ENCODE data around the gene COX5B.
A peak's percentile ranks its signal among the peaks of the same experiment; 100 is the strongest.
"Not testable (repeated sequence)": the region's sequence is repeated elsewhere in the genome, so short reads cannot be mapped to it uniquely, and the experiment has no call there.

The COX5B gene

GRCh38 chr2:97664636-97664970, 18.7 kb downstream of the COX5B start:
- peak overlapping the region; percentile 61 to 92 (median 69) for H3K4me2 ChIP-seq
- no peaks in the 10 kb centered on the region for H3K27me3 ChIP-seq
- H3K27ac ChIP-seq = peak overlapping the region; percentile 49 to 96 (median 93)
- peak overlapping the region; percentile 76 to 98 (median 94) for H3K9ac ChIP-seq
- no peaks in the 10 kb centered on the region for H3K9me3 ChIP-seq (replicated peaks in 1 of 11)
- TF ChIP-seq Cebpa-rat (IDR thresholded peaks at IDR 0.05) = peak in 1 of 11 experiments; percentile 50; a peak in 2 of 22 replicates
- peaks cover 0 to 34% (median 24%) of the 10 kb centered on the region in 11 experiments; a peak in 14 of 22 replicates for H4K20me1 ChIP-seq
- H3K4me3 ChIP-seq = peak overlapping the region; percentile 77 to 95 (median 88)
- H3K4me1 ChIP-seq = peaks cover 33 to 45% (median 38%) of the 10 kb centered on the region in 10 experiments
- H3K36me3 ChIP-seq = peaks cover 1 to 23% (median 15%) of the 10 kb centered on the region in 11 experiments; a peak in 16 of 22 replicates

DNA sequence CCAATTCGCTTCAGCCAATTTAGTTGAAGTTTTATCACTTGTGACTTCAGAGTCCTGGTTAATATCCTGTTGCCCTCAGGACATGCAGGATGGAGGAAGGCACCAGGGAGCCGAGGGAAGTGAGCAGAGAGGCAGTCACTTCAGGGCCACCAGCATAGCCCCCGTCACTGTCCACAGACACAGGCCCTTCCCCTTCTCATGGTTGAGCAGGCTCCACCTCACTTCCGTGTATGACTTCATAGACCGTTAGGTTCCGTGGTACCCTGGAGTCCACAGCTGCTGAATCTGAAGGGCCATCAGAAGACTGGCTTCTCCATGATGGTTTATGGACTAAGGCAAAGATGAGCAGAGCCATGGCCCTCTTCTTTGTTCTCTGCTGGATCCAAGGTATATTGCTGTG, 23.6 kb downstream of the COX5B start, which contains the start of gene C2orf92:
C2orf92 (plus strand) TSS at position 266 of the 400 bp plus-strand sequence; CDS start at position 342, 76 bp downstream.
- no peaks in the 10 kb centered on the region for H3K27me3 ChIP-seq
- no peak for TF ChIP-seq Cebpa-rat (IDR thresholded peaks at IDR 0.05)
- H3K9me3 ChIP-seq (replicated peaks in 1 of 11) = no peaks in the 10 kb centered on the region
- H4K20me1 ChIP-seq = no peaks in the 10 kb centered on the region
- H3K27ac ChIP-seq = no peak within 1 kb of the TSS
- H3K9ac ChIP-seq = no peak within 1 kb of the TSS
- H3K36me3 ChIP-seq = no peaks in the 10 kb centered on the region
- peak within 1 kb of the TSS in 3 of 11 experiments; percentile 19 to 28 (median 26); a peak in 5 of 22 replicates for H3K4me2 ChIP-seq
- H3K4me3 ChIP-seq = no peak within 1 kb of the TSS
- peaks cover 9 to 20% (median 16%) of the 10 kb centered on the region in 10 experiments for H3K4me1 ChIP-seq

- Histone ChIP-seq H3K9me3 (replicated peaks in 1 of 11) (no peaks in the 10 kb centered on the region), H3K27me3 (no peaks in the 10 kb centered on the region), H3K9ac (no peak overlapping the region), H4K20me1 (no peaks in the 10 kb centered on the region), H3K4me1 (peaks cover 0 to 12% (median 9%) of the 10 kb centered on the region in 10 experiments; a peak in 16 of 20 replicates), H3K4me2 (no peak overlapping the region), H3K27ac (no peak overlapping the region), H3K36me3 (no peaks in the 10 kb centered on the region), H3K4me3 (no peak overlapping the region)
- no peak for TF ChIP-seq Cebpa-rat (IDR thresholded peaks at IDR 0.05)
Measured at GRCh38 chr2:97670471-97670870, 24.6 kb downstream of the COX5B start.

- Histone ChIP-seq H3K36me3 (no peaks in the 10 kb centered on the region), H4K20me1 (no peaks in the 10 kb centered on the region), H3K27ac (no peak overlapping the region), H3K4me3 (no peak overlapping the region), H3K27me3 (no peaks in the 10 kb centered on the region), H3K9me3 (replicated peaks in 1 of 11) (no peaks in the 10 kb centered on the region), H3K4me2 (no peak overlapping the region), H3K9ac (no peak overlapping the region), H3K4me1 (peaks cover 0 to 12% (median 9%) of the 10 kb centered on the region in 10 experiments; a peak in 16 of 20 replicates)
- TF ChIP-seq Cebpa-rat (IDR thresholded peaks at IDR 0.05) = no peak
Measured at GRCh38 chr2:97671526-97671925, 25.7 kb downstream of the COX5B start.

GRCh38 chr2:97672606-97673140, 26.8 kb downstream of the COX5B start:
- not testable (repeated sequence) for H3K9ac ChIP-seq; H3K4me3 ChIP-seq; H4K20me1 ChIP-seq; H3K27ac ChIP-seq; H3K27me3 ChIP-seq; H3K36me3 ChIP-seq; H3K9me3 ChIP-seq (replicated peaks in 1 of 11)
- H3K4me1 ChIP-seq = peaks cover 0 to 12% (median 9%) of the 10 kb centered on the region in 10 experiments; a peak in 16 of 20 replicates
- H3K4me2 ChIP-seq = peak overlapping the region in 5 of 11 experiments; percentile 32 to 60 (median 48); a peak in 10 of 22 replicates

- Histone ChIP-seq H3K9me3 (replicated peaks in 1 of 11) (peaks cover 0 to 7% (median 3%) of the 10 kb centered on the region in 11 experiments; a peak in 4 of 22 replicates), H3K4me3 (no peak overlapping the region), H3K4me2 (peak overlapping the region in 5 of 11 experiments; percentile 32 to 60 (median 48); a peak in 10 of 22 replicates), H3K9ac (no peak overlapping the region), H3K27me3 (no peaks in the 10 kb centered on the region), H3K36me3 (no peaks in the 10 kb centered on the region), H3K4me1 (peaks cover 0 to 12% (median 9%) of the 10 kb centered on the region in 10 experiments; a peak in 16 of 20 replicates), H4K20me1 (no peaks in the 10 kb centered on the region), H3K27ac (no peak overlapping the region; a peak in 1 of 22 replicates)
- no peak for TF ChIP-seq Cebpa-rat (IDR thresholded peaks at IDR 0.05)
Measured at GRCh38 chr2:97673182-97673914, 27.5 kb downstream of the COX5B start.

DNA sequence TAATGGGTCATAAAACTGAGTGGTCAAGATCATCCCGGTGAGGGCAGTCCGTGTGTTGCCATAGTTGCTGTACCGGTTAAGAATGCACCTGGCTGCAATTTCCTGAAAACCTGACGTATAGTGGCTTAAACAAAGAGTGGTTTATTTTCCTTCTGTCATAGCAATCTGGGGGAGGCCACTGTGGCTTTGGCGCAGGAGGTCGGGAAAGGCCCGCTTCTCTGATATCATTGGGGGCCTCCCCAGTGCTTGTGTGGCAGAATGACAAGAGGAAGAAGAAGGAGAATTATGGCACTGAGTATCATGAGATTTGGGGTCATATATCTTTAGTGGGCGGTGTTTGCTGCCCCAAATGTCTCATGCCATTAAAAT, 28.0 kb downstream of the COX5B start:
- Histone ChIP-seq H4K20me1 (no peaks in the 10 kb centered on the region), H3K4me3 (no peak overlapping the region), H3K27ac (no peak overlapping the region), H3K4me2 (no peak overlapping the region), H3K9me3 (replicated peaks in 1 of 11) (peaks cover 0 to 13% (median 4%) of the 10 kb centered on the region in 11 experiments; a peak in 5 of 22 replicates), H3K27me3 (no peaks in the 10 kb centered on the region), H3K4me1 (peaks cover 0 to 12% (median 9%) of the 10 kb centered on the region in 10 experiments; a peak in 16 of 20 replicates), H3K9ac (no peak overlapping the region), H3K36me3 (no peaks in the 10 kb centered on the region)
- TF ChIP-seq Cebpa-rat (IDR thresholded peaks at IDR 0.05) = no peak

GRCh38 chr2:97675430-97676113, 29.7 kb downstream of the COX5B start:
- Histone ChIP-seq H3K36me3 (no peaks in the 10 kb centered on the region), H3K9me3 (replicated peaks in 1 of 11) (peaks cover 13 to 24% (median 17%) of the 10 kb centered on the region in 11 experiments), H4K20me1 (no peaks in the 10 kb centered on the region), H3K27me3 (no peaks in the 10 kb centered on the region), H3K4me3 (no peak overlapping the region), H3K4me2 (no peak overlapping the region), H3K4me1 (peaks cover 0 to 12% (median 5%) of the 10 kb centered on the region in 10 experiments; a peak in 10 of 20 replicates), H3K27ac (no peak overlapping the region), H3K9ac (no peak overlapping the region)
- no peak for TF ChIP-seq Cebpa-rat (IDR thresholded peaks at IDR 0.05)

GRCh38 chr2:97676620-97677019, 30.8 kb downstream of the COX5B start:
- H3K36me3 ChIP-seq = no peaks in the 10 kb centered on the region
- no peak overlapping the region for H3K4me3 ChIP-seq
- no peak overlapping the region for H3K9ac ChIP-seq
- no peaks in the 10 kb centered on the region for H4K20me1 ChIP-seq
- peaks cover 14 to 28% (median 22%) of the 10 kb centered on the region in 11 experiments for H3K9me3 ChIP-seq (replicated peaks in 1 of 11)
- peaks cover 0 to 12% (median 5%) of the 10 kb centered on the region in 10 experiments; a peak in 10 of 20 replicates for H3K4me1 ChIP-seq
- no peak overlapping the region for H3K27ac ChIP-seq
- H3K4me2 ChIP-seq = no peak overlapping the region
- H3K27me3 ChIP-seq = no peaks in the 10 kb centered on the region
- TF ChIP-seq Cebpa-rat (IDR thresholded peaks at IDR 0.05) = no peak
